ENCODE data around the gene NSF. TPM values are rescaled to one million over a fixed set of nuclear protein-coding genes. Genes with fewer than 3 reads are reported as not detected.

The NSF gene
- total RNA-seq, 4 donors from 2014 or later, result 21.0 to 33.7 (median 28.0) TPM

DNA sequence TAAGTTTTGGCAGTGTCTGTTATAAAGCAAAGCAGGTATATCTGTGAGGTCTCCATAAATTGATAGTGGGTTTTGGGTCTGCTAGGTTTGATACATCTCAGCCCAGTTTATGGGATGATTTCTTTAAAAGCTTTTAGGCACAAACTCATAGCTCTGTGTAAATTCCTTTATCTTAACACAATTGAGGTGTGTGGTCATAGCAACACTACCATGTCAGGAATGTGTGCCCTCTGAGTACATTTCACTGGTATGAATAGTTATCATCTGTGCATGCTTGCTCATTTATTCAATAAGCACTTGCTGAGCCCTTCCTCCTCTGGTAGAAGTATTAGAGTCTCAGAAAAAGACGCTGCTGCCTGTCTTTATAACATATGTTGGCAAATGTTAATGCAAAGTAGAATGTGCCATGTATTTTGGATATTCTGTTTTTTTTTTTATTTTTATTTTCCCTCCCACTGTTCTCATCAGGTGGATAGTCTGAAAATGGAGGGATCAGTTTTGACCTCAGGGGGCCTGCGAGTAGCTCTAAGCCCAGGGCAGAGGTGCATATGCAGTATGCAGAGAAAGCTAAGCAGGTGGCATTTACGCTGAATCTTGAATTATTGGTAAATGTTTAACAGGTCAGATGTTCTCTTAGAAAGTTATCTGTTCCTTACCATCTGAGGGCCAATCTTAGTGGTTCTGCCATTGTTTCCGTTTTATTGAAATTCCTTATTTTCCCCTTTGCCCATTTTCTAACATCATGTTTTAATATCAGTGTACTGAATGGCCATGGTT lies 137.3 kb downstream of the NSF start:
- no peak for TF ChIP-seq POLR2A (IDR thresholded peaks at IDR 0.05)
- TF ChIP-seq, protein P1, sequence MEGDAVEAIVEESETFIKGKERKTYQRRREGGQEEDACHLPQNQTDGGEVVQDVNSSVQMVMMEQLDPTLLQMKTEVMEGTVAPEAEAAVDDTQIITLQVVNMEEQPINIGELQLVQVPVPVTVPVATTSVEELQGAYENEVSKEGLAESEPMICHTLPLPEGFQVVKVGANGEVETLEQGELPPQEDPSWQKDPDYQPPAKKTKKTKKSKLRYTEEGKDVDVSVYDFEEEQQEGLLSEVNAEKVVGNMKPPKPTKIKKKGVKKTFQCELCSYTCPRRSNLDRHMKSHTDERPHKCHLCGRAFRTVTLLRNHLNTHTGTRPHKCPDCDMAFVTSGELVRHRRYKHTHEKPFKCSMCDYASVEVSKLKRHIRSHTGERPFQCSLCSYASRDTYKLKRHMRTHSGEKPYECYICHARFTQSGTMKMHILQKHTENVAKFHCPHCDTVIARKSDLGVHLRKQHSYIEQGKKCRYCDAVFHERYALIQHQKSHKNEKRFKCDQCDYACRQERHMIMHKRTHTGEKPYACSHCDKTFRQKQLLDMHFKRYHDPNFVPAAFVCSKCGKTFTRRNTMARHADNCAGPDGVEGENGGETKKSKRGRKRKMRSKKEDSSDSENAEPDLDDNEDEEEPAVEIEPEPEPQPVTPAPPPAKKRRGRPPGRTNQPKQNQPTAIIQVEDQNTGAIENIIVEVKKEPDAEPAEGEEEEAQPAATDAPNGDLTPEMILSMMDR (IDR thresholded peaks at IDR 0.05), result no peak
- intact Hi-C loops (cut with DNase I; ENCODE audit: low total_unique reads), result no loop called here
- no peak overlapping the region for H3K4me3 ChIP-seq (ENCODE audit: low read depth, poor library complexity, severe bottlenecking)
- no peak for DNase-seq (ENCODE audit: low spot score in 2 of 2)
- 93 to 96% methylated on average over 4 of the region's 4 CpGs for WGBS, 2 donors

DNA sequence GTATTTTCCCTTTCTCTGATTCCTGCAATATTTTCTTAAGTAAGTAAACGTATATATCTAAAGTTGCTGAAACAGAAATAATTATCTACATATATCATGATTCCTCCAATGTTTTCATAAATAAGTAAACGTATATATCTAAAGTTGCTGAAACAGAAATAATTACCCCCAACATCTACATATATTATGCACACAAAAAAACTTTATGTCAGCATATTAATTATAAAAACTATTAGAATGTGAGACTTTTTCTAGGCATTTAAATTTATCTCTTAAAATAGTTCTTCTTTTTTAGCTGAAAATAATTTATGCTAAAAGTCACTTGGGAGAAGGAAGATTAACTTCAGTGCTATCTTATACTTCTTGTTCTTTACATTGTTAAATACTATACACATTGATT lies 139.6 kb downstream of the NSF start:
- no peak for DNase-seq (ENCODE audit: low spot score in 2 of 2)
- H3K4me3 ChIP-seq (ENCODE audit: low read depth, poor library complexity, severe bottlenecking), result no peak overlapping the region
- no peak for TF ChIP-seq POLR2A (IDR thresholded peaks at IDR 0.05)
- TF ChIP-seq, protein P1 (IDR thresholded peaks at IDR 0.05), result no peak
- 73 to 79% methylated on average over 2 of the region's 2 CpGs for WGBS, 2 donors
- intact Hi-C loops (cut with DNase I; ENCODE audit: low total_unique reads), result no loop called here

DNA sequence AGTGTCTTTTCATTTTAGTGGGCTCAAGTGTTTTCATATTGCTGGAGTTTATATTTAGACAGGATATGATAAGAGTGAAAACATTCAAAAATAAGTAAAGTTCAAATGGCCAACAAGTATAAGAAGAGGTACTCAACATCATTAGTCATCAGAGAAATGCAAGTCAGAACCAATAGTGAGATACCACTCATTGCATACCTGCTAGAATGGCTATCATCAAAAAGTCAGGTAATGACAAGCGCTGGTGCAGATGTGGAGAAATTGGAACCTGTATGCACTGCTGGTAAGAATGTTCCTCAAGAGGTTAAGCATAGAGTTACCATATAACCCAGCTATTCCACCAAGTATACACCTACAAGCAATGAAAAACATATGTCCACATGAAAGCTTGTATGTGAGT lies 140.2 kb downstream of the NSF start:
- intact Hi-C loops (cut with DNase I; ENCODE audit: low total_unique reads), result no loop called here
- no peak overlapping the region for H3K4me3 ChIP-seq (ENCODE audit: low read depth, poor library complexity, severe bottlenecking)
- no peak for TF ChIP-seq POLR2A (IDR thresholded peaks at IDR 0.05)
- TF ChIP-seq, protein P1 (IDR thresholded peaks at IDR 0.05), result no peak
- DNase-seq (ENCODE audit: low spot score in 2 of 2), result no peak
- 66 to 67% methylated on average over 1 of the region's 1 CpG for WGBS, 2 donors

DNA sequence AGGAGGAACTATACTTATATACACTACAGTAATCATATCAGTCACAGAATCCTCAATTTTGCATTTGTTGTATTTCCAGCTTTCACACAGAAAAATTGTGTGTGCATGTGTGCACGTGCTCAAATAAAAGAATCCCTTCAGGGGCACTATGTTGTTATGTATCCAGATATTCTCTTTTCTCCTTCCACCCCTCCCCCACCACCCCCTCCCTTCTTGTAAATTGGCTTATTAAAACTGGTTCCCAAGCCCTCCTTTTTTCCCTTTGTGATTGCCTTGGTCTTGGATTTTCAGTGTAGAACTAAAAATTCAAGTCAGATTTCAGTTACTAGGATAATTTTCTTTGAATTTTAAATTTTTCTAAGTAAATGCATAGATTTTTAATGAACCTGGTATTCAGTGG lies 141.7 kb downstream of the NSF start:
- intact Hi-C loops (cut with DNase I; ENCODE audit: low total_unique reads), result no loop called here
- TF ChIP-seq POLR2A (IDR thresholded peaks at IDR 0.05), result no peak
- TF ChIP-seq, protein P1 (IDR thresholded peaks at IDR 0.05), result no peak
- H3K4me3 ChIP-seq (ENCODE audit: low read depth, poor library complexity, severe bottlenecking), result no peak overlapping the region
- no peak for DNase-seq (ENCODE audit: low spot score in 2 of 2)
- 56 to 71% methylated on average over 1 of the region's 1 CpG for WGBS, 2 donors

DNA sequence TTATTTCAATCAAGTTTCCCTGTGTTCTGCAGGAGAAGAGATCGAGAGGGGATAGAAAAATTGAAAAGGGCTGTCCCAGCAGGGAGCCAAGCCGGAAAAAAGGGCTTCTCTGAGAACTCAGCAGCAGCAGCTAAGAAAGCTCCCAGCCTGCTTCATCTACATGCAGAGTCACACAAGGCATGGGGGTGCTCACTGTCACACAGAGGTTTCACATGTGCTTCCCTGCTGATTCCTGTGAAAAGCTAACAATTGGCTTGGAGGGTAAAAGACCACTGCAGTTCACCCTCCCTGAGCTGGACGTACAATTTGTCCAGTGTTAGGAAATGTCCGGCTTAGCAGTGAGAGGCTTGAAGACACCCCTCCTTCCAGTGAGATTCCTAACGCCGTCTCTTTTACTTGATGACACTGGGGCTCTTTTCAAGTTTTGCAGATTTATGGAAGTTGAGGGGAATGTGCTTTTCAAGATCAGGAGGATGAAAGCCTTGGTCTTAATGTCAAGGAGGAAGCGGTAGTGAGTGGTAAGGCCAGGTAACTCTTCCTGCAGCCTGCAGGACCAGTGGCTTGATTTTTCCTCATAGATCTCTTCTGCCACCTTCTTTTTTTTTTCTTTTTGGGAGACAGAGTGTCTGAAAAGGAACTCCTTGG lies 142.4 kb downstream of the NSF start:
- 81 to 82% methylated on average over 7 of the region's 7 CpGs for WGBS, 2 donors
- no peak for TF ChIP-seq POLR2A (IDR thresholded peaks at IDR 0.05)
- TF ChIP-seq, protein P1 (IDR thresholded peaks at IDR 0.05), result no peak
- H3K4me3 ChIP-seq (ENCODE audit: low read depth, poor library complexity, severe bottlenecking), result no peak overlapping the region
- intact Hi-C loops (cut with DNase I; ENCODE audit: low total_unique reads), result no loop called here
- no peak for DNase-seq (ENCODE audit: low spot score in 2 of 2)
